ENCODE measurements around the gene GOLGA8A.

- TF ChIP-seq POLR2A (IDR thresholded peaks at IDR 0.05; ENCODE audit: low read depth, low read length) (no peak), POLR2AphosphoS5 (IDR thresholded peaks at IDR 0.05; ENCODE audit: low read depth, low read length) (no peak)
These were observed 33.3 kb upstream of the GOLGA8A start for GRCh38 chr15:34470892-34471291.
